Fibroblast of mammary gland (primary cell): Measurements from ENCODE around the gene FAM76B.

Experiments
- DNase-seq: peaks from one replicate; pipeline ENCODE4 v3.0.0-alpha.2; 2010; ENCODE audit warnings: low read depth
- H3K4me3 ChIP-seq: 2 replicates; pipeline ENCODE4 v1.5.1; 2011; ENCODE audit warnings: low read depth, mild to moderate bottlenecking, low read length, moderate library complexity; ENCODE audit not compliant: control insufficient read depth
- TF ChIP-seq, protein P1 (sequence below): conservative IDR thresholded peaks from 2 replicates; pipeline ENCODE4 v1.5.1; 2011; ENCODE audit warnings: low read depth, low read length, inconsistent platforms; ENCODE audit not compliant: control insufficient read depth, insufficient read depth

FAM76B gene

DNA sequence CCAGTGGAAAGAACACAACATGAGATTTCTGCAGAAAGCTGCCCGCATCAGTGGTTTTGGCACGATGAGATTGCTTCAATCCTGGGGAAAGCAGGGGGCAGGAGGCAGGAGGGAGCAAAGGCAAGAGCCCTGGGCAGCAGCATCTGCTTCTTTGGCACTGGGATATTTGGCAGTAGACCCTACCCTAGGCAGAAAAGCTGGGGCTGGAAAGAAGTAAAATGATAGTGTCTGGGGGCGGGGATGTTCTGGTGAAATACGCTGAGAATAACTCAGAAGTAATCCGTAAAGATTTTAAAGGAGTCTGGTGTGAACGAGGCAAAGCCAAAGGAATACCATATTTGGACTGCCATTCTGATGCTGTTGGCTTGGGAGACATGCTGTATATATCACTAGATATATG is 62.0 kb downstream of the FAM76B start:
- TF ChIP-seq, protein P1, sequence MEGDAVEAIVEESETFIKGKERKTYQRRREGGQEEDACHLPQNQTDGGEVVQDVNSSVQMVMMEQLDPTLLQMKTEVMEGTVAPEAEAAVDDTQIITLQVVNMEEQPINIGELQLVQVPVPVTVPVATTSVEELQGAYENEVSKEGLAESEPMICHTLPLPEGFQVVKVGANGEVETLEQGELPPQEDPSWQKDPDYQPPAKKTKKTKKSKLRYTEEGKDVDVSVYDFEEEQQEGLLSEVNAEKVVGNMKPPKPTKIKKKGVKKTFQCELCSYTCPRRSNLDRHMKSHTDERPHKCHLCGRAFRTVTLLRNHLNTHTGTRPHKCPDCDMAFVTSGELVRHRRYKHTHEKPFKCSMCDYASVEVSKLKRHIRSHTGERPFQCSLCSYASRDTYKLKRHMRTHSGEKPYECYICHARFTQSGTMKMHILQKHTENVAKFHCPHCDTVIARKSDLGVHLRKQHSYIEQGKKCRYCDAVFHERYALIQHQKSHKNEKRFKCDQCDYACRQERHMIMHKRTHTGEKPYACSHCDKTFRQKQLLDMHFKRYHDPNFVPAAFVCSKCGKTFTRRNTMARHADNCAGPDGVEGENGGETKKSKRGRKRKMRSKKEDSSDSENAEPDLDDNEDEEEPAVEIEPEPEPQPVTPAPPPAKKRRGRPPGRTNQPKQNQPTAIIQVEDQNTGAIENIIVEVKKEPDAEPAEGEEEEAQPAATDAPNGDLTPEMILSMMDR, result no peak
- no peak for DNase-seq

GRCh38 chr11:95727111-95727510 is 62.5 kb downstream of the FAM76B start:
- no peak for DNase-seq
- TF ChIP-seq, protein P1, result no peak
- no peak overlapping the region for H3K4me3 ChIP-seq

More for the DNA sequence above, 62.0 kb downstream of the FAM76B start:
- H3K4me3 ChIP-seq, result no peak overlapping the region

DNA sequence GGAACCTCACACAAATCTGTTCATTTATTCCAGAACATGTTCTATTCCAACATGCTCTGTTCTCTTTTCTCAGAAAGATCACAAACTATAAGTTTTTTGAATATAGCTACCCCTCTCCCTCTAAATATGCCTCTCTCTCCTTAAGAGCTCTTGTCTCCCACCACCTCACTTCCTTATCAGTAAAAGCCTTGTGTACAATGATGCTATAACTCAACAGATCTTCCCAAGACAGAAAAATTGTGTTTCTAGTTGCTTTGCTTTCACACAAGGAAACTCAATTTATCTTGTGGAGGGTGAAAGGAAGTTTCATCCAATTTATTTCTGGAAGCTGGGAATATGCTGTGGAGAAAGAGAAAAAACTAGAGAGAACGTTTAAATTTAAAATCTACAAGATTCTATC is 64.4 kb downstream of the FAM76B start:
- DNase-seq, result no peak
- no peak overlapping the region for H3K4me3 ChIP-seq
- TF ChIP-seq, protein P1, result no peak

- DNase-seq, result no peak
- H3K4me3 ChIP-seq, result no peak overlapping the region
- TF ChIP-seq, protein P1, result no peak
These were observed 66.1 kb downstream of the FAM76B start for GRCh38 chr11:95723361-95723942.

DNA sequence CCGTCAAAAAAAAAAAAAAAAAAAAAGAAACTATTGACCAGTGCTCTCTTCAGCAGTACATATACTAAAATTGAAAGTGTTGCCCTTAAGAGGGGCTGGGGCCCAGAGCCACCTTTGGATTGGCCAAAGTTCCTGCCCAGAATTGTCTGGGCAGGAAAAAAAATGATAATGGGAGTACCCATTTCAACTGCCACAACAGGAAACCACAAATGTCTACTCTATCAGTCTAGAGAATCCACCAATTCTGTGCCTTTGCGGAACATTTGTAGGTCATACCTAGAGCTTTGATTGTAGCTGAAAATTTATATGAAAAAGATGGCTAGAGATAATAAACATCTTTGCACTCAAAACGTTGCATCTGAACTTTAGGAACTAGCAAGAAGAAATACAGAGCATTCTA is 69.4 kb downstream of the FAM76B start:
- DNase-seq, result no peak
- no peak overlapping the region for H3K4me3 ChIP-seq
- TF ChIP-seq, protein P1, result no peak
